Activated CD4-positive, alpha-beta memory T cell treated with anti-CD3 and anti-CD28 coated beads for 36 hours (primary cell): ENCODE data around the gene SMC3. TPM values are rescaled to one million over a fixed set of nuclear protein-coding genes. Genes with fewer than 3 reads are reported as not detected.
"Not testable (repeated sequence)": the region's sequence is repeated elsewhere in the genome, so short reads cannot be mapped to it uniquely, and the experiment has no call there.

Experiments used
- CTCF ChIA-PET: fragments of 350-600 bp; sonication (Branson Sonifier 250); formaldehyde crosslinking; loops from one replicate; lab custom pipeline; 2021; ENCODE audit warnings: antibody characterized with exemption, inconsistent platforms; lab: Charles Lee
- POLR2A ChIA-PET: fragments of 350-600 bp; sonication (Branson Sonifier 250); formaldehyde crosslinking; loops from one replicate; lab custom pipeline; 2021; ENCODE audit warnings: antibody characterized with exemption; lab: Charles Lee
- DNase-seq: peaks from one replicate; pipeline ENCODE4 v3.0.0-alpha.2; 2020
- H3K27ac Mint-ChIP-seq: one replicate; pipeline ENCODE4 v1.8.0; 2021; ENCODE audit warnings: mixed read lengths
- H3K27me3 Mint-ChIP-seq: one replicate; pipeline ENCODE4 v1.8.0; 2021; ENCODE audit warnings: mixed read lengths
- H3K36me3 Mint-ChIP-seq: one replicate; pipeline ENCODE4 v1.8.0; 2021; ENCODE audit warnings: mixed read lengths
- H3K4me1 Mint-ChIP-seq: one replicate; pipeline ENCODE4 v1.8.0; 2021; ENCODE audit warnings: low read depth, mixed read lengths
- H3K4me3 Mint-ChIP-seq: one replicate; pipeline ENCODE4 v1.8.0; 2021; ENCODE audit warnings: mild to moderate bottlenecking, mixed read lengths
- H3K9me3 Mint-ChIP-seq: one replicate; pipeline ENCODE4 v1.8.0; 2021; ENCODE audit warnings: mixed read lengths
- intact Hi-C: fragments of 100-400 bp; cut with micrococcal nuclease; formaldehyde crosslinking; loops from one replicate; pipeline ENCODE4 v1.15.1; 2023
- total RNA-seq, 2 experiments: library from RNA; stranded (reverse); gene quantifications; one replicate each; pipeline ENCODE4 v1.2.3, GENCODE V29; 2021

Gene SMC3
- total RNA-seq, 2 experiments from 2014 or later = 89.5 to 92.2 TPM

DNA sequence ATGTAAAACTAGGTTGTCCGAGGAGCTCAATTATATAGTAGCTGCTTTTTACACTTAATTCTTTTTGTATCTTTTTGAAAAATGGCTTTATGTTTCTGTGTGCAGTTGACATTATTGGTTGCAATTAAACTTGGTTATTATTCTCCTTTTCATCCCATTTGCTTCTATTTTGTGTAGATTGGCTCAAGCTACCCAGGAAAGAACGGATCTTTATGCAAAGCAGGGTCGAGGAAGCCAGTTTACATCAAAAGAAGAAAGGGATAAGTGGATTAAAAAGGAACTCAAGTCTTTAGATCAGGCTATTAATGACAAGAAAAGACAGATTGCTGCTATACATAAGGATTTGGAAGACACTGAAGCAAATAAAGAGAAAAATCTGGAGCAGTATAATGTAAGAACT is 16.5 kb downstream of the SMC3 start:
- POLR2A ChIA-PET = no interaction called here
- intact Hi-C loops = no loop called here

GRCh38 chr10:110591760-110592159 is 24.3 kb downstream of the SMC3 start:
- Mint-ChIP-seq H3K4me3 (no peak overlapping the region), H3K9me3 (no peaks in the 10 kb centered on the region), H3K27me3 (no peaks in the 10 kb centered on the region), H3K4me1 (no peaks in the 10 kb centered on the region), H3K36me3 (peaks cover 40% of the 10 kb centered on the region), H3K27ac (no peak overlapping the region)
- intact Hi-C loops = no loop called here
- POLR2A ChIA-PET = no interaction called here
- DNase-seq = no peak
- CTCF ChIA-PET = interaction anchor here (2.4 kb wide), 1 partner anchor 8 kb away, joined by 12 read pairs; no protein-coding TSS in a partner anchor

More for the DNA sequence above, 16.5 kb downstream of the SMC3 start:
- H3K27me3 Mint-ChIP-seq = no peaks in the 10 kb centered on the region
- H3K9me3 Mint-ChIP-seq = no peaks in the 10 kb centered on the region
- H3K27ac Mint-ChIP-seq = no peak overlapping the region
- DNase-seq = no peak
- peaks cover 49% of the 10 kb centered on the region for H3K36me3 Mint-ChIP-seq
- H3K4me3 Mint-ChIP-seq = no peak overlapping the region
- no peaks in the 10 kb centered on the region for H3K4me1 Mint-ChIP-seq
- CTCF ChIA-PET = interaction anchor here (0.9 to 1.5 kb wide), 4 partner anchors 9 to 27 kb away, joined by 3 to 6 read pairs (median 3); no protein-coding TSS in a partner anchor

- H3K4me1 Mint-ChIP-seq = no peaks in the 10 kb centered on the region
- ChIA-PET CTCF (interaction anchor here (0.8 to 8.0 kb wide), 2 partner anchors 10 to 290 kb away, joined by 7 to 90 read pairs; partner anchors contain the start of gene SMNDC1), POLR2A (no interaction called here)
- H3K4me3 Mint-ChIP-seq = no peak overlapping the region
- DNase-seq = no peak
- H3K27ac Mint-ChIP-seq = no peak overlapping the region
- peaks cover 34% of the 10 kb centered on the region for H3K36me3 Mint-ChIP-seq
- H3K27me3 Mint-ChIP-seq = no peaks in the 10 kb centered on the region
- no peaks in the 10 kb centered on the region for H3K9me3 Mint-ChIP-seq
- intact Hi-C loops = no loop called here
Observed at GRCh38 chr10:110597476-110597875, 30.0 kb downstream of the SMC3 start.

- no peak overlapping the region for H3K4me3 Mint-ChIP-seq
- DNase-seq = no peak
Observed at GRCh38 chr10:110600487-110601101, 33.1 kb downstream of the SMC3 start.

DNA sequence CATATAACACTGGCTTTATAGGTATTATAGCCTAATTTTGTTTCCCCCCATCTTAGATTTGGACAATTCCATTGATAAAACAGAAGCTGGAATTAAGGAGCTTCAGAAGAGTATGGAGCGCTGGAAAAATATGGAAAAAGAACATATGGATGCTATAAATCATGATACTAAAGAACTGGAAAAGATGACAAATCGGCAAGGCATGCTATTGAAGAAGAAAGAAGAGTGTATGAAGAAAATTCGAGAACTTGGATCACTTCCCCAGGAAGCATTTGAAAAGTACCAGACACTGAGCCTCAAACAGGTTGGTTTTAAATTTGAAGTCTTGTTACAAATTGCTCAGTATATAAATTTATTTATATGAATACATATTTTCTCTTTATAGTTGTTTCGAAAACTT is 34.1 kb downstream of the SMC3 start:
- Mint-ChIP-seq H3K27ac (no peak overlapping the region), H3K4me3 (no peak overlapping the region), H3K9me3 (no peaks in the 10 kb centered on the region), H3K36me3 (peaks cover 34% of the 10 kb centered on the region), H3K4me1 (no peaks in the 10 kb centered on the region), H3K27me3 (no peaks in the 10 kb centered on the region)
- POLR2A ChIA-PET = interaction anchor here (0.7 kb wide), 1 partner anchor 14 kb away, joined by 3 read pairs; no protein-coding TSS in a partner anchor
- no peak for DNase-seq
- CTCF ChIA-PET = interaction anchor here (0.6 to 8.0 kb wide), 5 partner anchors 11 to 317 kb away, joined by 3 to 90 read pairs (median 3); partner anchors contain the start of gene SMNDC1
- intact Hi-C loops = no loop called here

More at GRCh38 chr10:110600487-110601101, 33.1 kb downstream of the SMC3 start:
- peak overlapping the region; percentile 13 for H3K27ac Mint-ChIP-seq
- H3K36me3 Mint-ChIP-seq = peaks cover 37% of the 10 kb centered on the region
- POLR2A ChIA-PET = no interaction called here
- CTCF ChIA-PET = interaction anchor here (0.7 to 8.0 kb wide), 18 partner anchors 10 to 294 kb away, joined by 3 to 90 read pairs (median 5); partner anchors contain the start of genes SMC3 and SMNDC1
- H3K27me3 Mint-ChIP-seq = no peaks in the 10 kb centered on the region
- intact Hi-C loops = loop anchor here (1.0 kb wide), 3 partner anchors 43 to 294 kb away; no protein-coding TSS in a partner anchor
- H3K9me3 Mint-ChIP-seq = no peaks in the 10 kb centered on the region
- no peaks in the 10 kb centered on the region for H3K4me1 Mint-ChIP-seq

DNA sequence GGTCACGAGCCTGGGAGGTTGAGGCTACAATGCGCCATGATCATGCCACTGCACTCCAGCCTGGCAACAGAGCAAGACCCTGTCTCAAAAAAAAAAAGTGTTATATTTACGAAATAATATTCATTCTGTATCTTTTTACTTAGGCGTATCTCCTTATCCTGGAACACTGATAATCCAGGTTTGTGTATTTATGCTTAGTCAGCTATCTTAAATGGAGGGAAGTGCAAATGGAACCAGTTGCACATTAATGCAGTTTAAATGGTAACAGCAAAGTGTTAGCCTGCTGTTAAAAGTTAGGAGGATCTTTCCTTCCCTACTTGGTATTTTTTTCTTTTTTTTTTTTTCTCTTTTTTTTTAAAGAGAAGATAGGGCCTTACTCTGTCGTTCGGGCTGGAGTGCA is 40.6 kb downstream of the SMC3 start:
- no peak for DNase-seq
- no peak overlapping the region for H3K27ac Mint-ChIP-seq
- H3K36me3 Mint-ChIP-seq = peaks cover 12% of the 10 kb centered on the region
- no peaks in the 10 kb centered on the region for H3K9me3 Mint-ChIP-seq
- intact Hi-C loops = no loop called here
- no peaks in the 10 kb centered on the region for H3K27me3 Mint-ChIP-seq
- ChIA-PET CTCF (interaction anchor here (0.8 to 2.5 kb wide), 15 partner anchors 8 to 1864 kb away, joined by 3 to 27 read pairs (median 5); no protein-coding TSS in a partner anchor), POLR2A (no interaction called here)
- H3K4me1 Mint-ChIP-seq = peaks cover 13% of the 10 kb centered on the region
- H3K4me3 Mint-ChIP-seq = no peak overlapping the region

GRCh38 chr10:110609605-110610004 is 42.1 kb downstream of the SMC3 start:
- peaks cover 7% of the 10 kb centered on the region for H3K36me3 Mint-ChIP-seq
- peaks cover 26% of the 10 kb centered on the region for H3K4me1 Mint-ChIP-seq
- ChIA-PET CTCF (interaction anchor here (0.6 to 2.5 kb wide), 13 partner anchors 9 to 304 kb away, joined by 3 to 27 read pairs (median 3); no protein-coding TSS in a partner anchor), POLR2A (no interaction called here)
- H3K4me3 Mint-ChIP-seq = no peak overlapping the region
- DNase-seq = no peak
- H3K27ac Mint-ChIP-seq = no peak overlapping the region
- intact Hi-C loops = loop anchor here (1.0 to 10.0 kb wide), 8 partner anchors 43 to 1525 kb away; no protein-coding TSS in a partner anchor
- H3K27me3 Mint-ChIP-seq = no peaks in the 10 kb centered on the region
- H3K9me3 Mint-ChIP-seq = no peaks in the 10 kb centered on the region

DNA sequence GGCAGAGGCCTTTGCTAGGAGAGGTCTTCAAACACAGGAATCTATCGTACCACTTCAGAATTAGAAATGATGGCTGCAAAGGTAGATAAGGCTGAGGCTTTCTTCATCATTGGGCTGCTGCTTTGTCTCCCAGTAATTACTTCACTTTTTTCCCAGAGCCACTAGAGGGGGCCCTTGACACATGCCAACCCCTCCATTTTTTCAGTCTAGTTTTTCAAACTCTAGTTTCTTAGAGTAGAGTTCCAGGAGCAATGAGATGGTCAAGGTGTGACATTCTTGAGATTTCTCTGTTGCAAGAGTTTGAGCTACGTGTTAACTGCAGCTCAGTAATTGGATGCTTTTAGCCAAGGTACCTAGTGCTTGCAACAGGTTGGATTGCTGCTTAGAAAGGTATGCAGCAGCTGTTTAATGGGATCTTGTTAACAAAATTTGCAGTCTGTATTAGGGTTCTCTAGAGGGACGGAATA is 42.8 kb downstream of the SMC3 start:
- H3K27ac Mint-ChIP-seq = no peak overlapping the region
- no peak overlapping the region for H3K4me3 Mint-ChIP-seq
- H3K9me3 Mint-ChIP-seq = no peaks in the 10 kb centered on the region
- POLR2A ChIA-PET = no interaction called here
- H3K36me3 Mint-ChIP-seq = no peaks in the 10 kb centered on the region
- CTCF ChIA-PET = interaction anchor here (0.6 to 3.2 kb wide), 27 partner anchors 10 to 988 kb away, joined by 3 to 54 read pairs (median 3); partner anchors contain the start of genes PDCD4 and SMNDC1
- no peaks in the 10 kb centered on the region for H3K27me3 Mint-ChIP-seq
- H3K4me1 Mint-ChIP-seq = peaks cover 26% of the 10 kb centered on the region
- intact Hi-C loops = loop anchor here (1.0 to 10.0 kb wide), 8 partner anchors 42 to 1524 kb away; no protein-coding TSS in a partner anchor
- DNase-seq = peak; percentile 66

DNA sequence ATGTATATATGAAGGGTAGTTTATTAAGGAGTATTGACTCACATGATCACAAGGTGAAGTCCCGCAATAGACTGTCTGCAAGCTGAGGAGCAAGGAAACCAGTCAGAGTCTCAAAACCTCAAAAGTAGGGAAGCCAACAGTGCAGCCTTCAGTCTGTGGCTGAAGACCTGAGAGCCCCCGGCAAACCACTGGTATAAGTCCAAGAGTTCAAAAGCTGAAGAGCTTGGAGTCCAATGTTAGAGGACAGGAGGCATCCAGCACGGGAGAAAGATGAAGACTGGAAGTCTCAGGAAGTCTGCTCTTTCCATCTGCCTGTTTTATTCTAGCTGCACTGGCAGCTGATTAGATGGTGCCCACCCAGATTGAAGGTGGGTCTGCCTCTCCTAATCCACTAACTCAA is 43.3 kb downstream of the SMC3 start:
- DNase-seq, POLR2A ChIA-PET, H3K9me3 Mint-ChIP-seq, H3K27me3 Mint-ChIP-seq, H3K4me3 Mint-ChIP-seq, H3K36me3 Mint-ChIP-seq, H3K27ac Mint-ChIP-seq: not testable (repeated sequence)
- H3K4me1 Mint-ChIP-seq = peaks cover 26% of the 10 kb centered on the region
- CTCF ChIA-PET = interaction anchor here (0.6 to 3.2 kb wide), 28 partner anchors 9 to 988 kb away, joined by 3 to 54 read pairs (median 3); partner anchors contain the start of genes PDCD4 and SMNDC1
- intact Hi-C loops = loop anchor here (1.0 to 10.0 kb wide), 8 partner anchors 42 to 1524 kb away; no protein-coding TSS in a partner anchor

- Mint-ChIP-seq H3K9me3 (no peaks in the 10 kb centered on the region), H3K36me3 (no peaks in the 10 kb centered on the region), H3K27ac (no peak overlapping the region), H3K27me3 (no peaks in the 10 kb centered on the region), H3K4me1 (peaks cover 28% of the 10 kb centered on the region), H3K4me3 (no peak overlapping the region)
- ChIA-PET POLR2A (no interaction called here), CTCF (interaction anchor here (0.6 to 3.2 kb wide), 6 partner anchors 11 to 344 kb away, joined by 3 to 54 read pairs (median 12); no protein-coding TSS in a partner anchor)
- DNase-seq = no peak
- intact Hi-C loops = loop anchor here (5.0 to 10.0 kb wide), 4 partner anchors 40 to 1523 kb away; no protein-coding TSS in a partner anchor
Observed at GRCh38 chr10:110612087-110612486, 44.6 kb downstream of the SMC3 start.

DNA sequence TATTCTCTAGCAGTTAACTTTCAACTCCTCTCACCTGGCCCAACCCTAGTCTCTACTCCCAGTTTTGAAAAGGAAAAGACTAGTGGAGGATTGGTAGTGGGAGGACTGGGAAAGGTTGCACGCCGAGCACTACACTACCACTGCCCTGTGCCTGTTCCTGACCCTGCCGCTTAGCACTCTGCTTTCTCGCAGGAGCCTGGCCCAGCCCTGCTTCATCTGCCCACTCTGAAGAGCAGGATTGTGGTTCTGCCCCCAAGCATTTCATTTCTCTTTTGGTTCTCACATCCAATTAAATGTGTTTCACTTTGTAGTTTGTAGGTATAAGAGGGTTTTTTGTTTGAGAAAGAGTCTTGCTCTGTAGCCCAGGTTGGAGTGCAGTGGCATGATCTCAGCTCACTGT is 45.1 kb downstream of the SMC3 start:
- no peaks in the 10 kb centered on the region for H3K36me3 Mint-ChIP-seq
- intact Hi-C loops = loop anchor here (5.0 to 10.0 kb wide), 4 partner anchors 40 to 1522 kb away; no protein-coding TSS in a partner anchor
- H3K27me3 Mint-ChIP-seq = no peaks in the 10 kb centered on the region
- H3K4me3 Mint-ChIP-seq = no peak overlapping the region
- ChIA-PET POLR2A (no interaction called here), CTCF (interaction anchor here (0.9 to 3.2 kb wide), 5 partner anchors 10 to 133 kb away, joined by 4 to 54 read pairs (median 15); no protein-coding TSS in a partner anchor)
- no peaks in the 10 kb centered on the region for H3K9me3 Mint-ChIP-seq
- peaks cover 33% of the 10 kb centered on the region for H3K4me1 Mint-ChIP-seq
- DNase-seq = no peak
- H3K27ac Mint-ChIP-seq = no peak overlapping the region
